H1 (cell line): Measurements from ENCODE around the gene MAP2K1. TPM values are rescaled to one million over a fixed set of nuclear protein-coding genes. Genes with fewer than 3 reads are reported as not detected.

ENCODE experiments used
- CTCF ChIA-PET: fragments of 300-600 bp; sonication (Branson Sonifier 250); formaldehyde crosslinking; loops from one replicate; lab custom pipeline; 2021; ENCODE audit not compliant: partially characterized antibody; lab: Charles Lee
- POLR2A ChIA-PET: fragments of 300-600 bp; sonication (Branson Sonifier 250); formaldehyde crosslinking; loops from one replicate; lab custom pipeline; 2021; ENCODE audit warnings: inconsistent platforms; ENCODE audit not compliant: partially characterized antibody; lab: Charles Lee
- DNase-seq, 2 experiments: peaks; one replicate each; pipeline versions ENCODE4 v3.0.0 to v3.0.0-alpha.2; 2010 to 2022; ENCODE audit warnings: low spot score in 2 of 2, low read depth in 1 of 2, mixed read lengths in 1 of 2
- FAIRE-seq: peaks from 2 replicates; lab custom pipeline; 2011; peaks lifted over from hg19 to GRCh38; lab: Jason Lieb, UNC
- H2AFZ ChIP-seq: 2 replicates; pipeline ENCODE4 v1.8.1; 2012; ENCODE audit warnings: low read length, inconsistent platforms
- H2AK5ac ChIP-seq: 2 replicates; pipeline ENCODE4 v1.6.1; 2013; ENCODE audit warnings: low read depth, low read length
- H2BK120ac ChIP-seq: replicated peaks from 2 replicates; pipeline ENCODE3; 2013; ENCODE audit warnings: low read depth, low read length, inconsistent platforms
- H2BK12ac ChIP-seq: 2 replicates; pipeline ENCODE4 v1.6.1; 2013; ENCODE audit warnings: low read depth, low read length
- H2BK15ac ChIP-seq: 2 replicates; pipeline ENCODE4 v1.6.1; 2013; ENCODE audit warnings: low read length
- H2BK20ac ChIP-seq: 2 replicates; pipeline ENCODE4 v1.6.1; 2013; ENCODE audit warnings: low read length
- H2BK5ac ChIP-seq: 2 replicates; pipeline ENCODE4 v1.6.1; 2013; ENCODE audit warnings: low read depth, low read length
- H3K14ac ChIP-seq: 2 replicates; pipeline ENCODE4 v1.6.1; 2013; ENCODE audit warnings: inconsistent platforms; ENCODE audit not compliant: insufficient read length
- H3K18ac ChIP-seq: 2 replicates; pipeline ENCODE4 v1.6.1; 2013; ENCODE audit warnings: low read length; ENCODE audit errors: extremely low read depth
- H3K23ac ChIP-seq: 2 replicates; pipeline ENCODE4 v1.6.1; 2013; ENCODE audit warnings: inconsistent platforms; ENCODE audit not compliant: insufficient read length
- H3K23me2 ChIP-seq: 2 replicates; pipeline ENCODE4 v1.6.1; 2013; ENCODE audit warnings: low read depth, low read length
- H3K27ac ChIP-seq: 2 replicates; pipeline ENCODE4 v1.6.1; 2011; ENCODE audit warnings: low read depth, low read length, inconsistent platforms
- H3K27me3 ChIP-seq, 4 experiments: replicated peaks in 1 of 4; 1 replicate in 1 of 4; 2 replicates in 3 of 4; pipeline versions ENCODE4 v1.6.1 to v1.8.1; 2011 to 2013; ENCODE audit warnings: low read length in 3 of 4, mild to moderate bottlenecking in 3 of 4, inconsistent platforms in 2 of 4, mixed read lengths in 2 of 4, moderate library complexity in 1 of 4; ENCODE audit not compliant: control insufficient read depth in 3 of 4, insufficient read depth in 3 of 4; ENCODE audit errors: extremely low read depth in 1 of 4
- H3K36me3 ChIP-seq, 4 experiments: 2 replicates each; pipeline versions ENCODE4 v1.6.1 to v1.8.1; 2011 to 2013; ENCODE audit warnings: mild to moderate bottlenecking in 4 of 4, low read length in 3 of 4, moderate library complexity in 2 of 4, control low read depth in 1 of 4, inconsistent platforms in 1 of 4; ENCODE audit not compliant: insufficient read depth in 4 of 4, control insufficient read depth in 2 of 4
- H3K4ac ChIP-seq: replicated peaks from 2 replicates; pipeline ENCODE3; 2013; ENCODE audit warnings: low read length, low read depth, mixed read lengths, inconsistent platforms; ENCODE audit not compliant: insufficient read length
- H3K4me1 ChIP-seq, 4 experiments: replicated peaks in 1 of 4; 1 replicate in 1 of 4; 2 replicates in 3 of 4; pipeline versions ENCODE4 v1.6.1 to v1.8.1; 2011 to 2013; ENCODE audit warnings: low read length in 3 of 4, inconsistent platforms in 2 of 4, mixed read lengths in 1 of 4; ENCODE audit not compliant: insufficient read depth in 4 of 4, control insufficient read depth in 3 of 4
- H3K4me2 ChIP-seq, 2 experiments: 2 replicates each; pipeline versions ENCODE4 v1.6.1 to v1.8.1; 2011 to 2013; ENCODE audit warnings: low read depth in 2 of 2, low read length in 2 of 2, control low read depth in 1 of 2, inconsistent platforms in 1 of 2, mild to moderate bottlenecking in 1 of 2; ENCODE audit not compliant: insufficient read depth in 1 of 2
- H3K4me3 ChIP-seq, 4 experiments: fragments of 200-600, 300-600 bp in 1 of 4; sonication (generic), shearing (Covaris generic), sonication (Bioruptor Twin) in 1 of 4; 2 replicates each; pipeline versions ENCODE4 v1.5.1 to v1.8.1; 2011 to 2016; ENCODE audit warnings: low read length in 4 of 4, low read depth in 3 of 4, control low read depth in 2 of 4, inconsistent platforms in 2 of 4, mild to moderate bottlenecking in 2 of 4, mixed read lengths in 1 of 4, moderate library complexity in 1 of 4; ENCODE audit not compliant: insufficient read depth in 2 of 4; ENCODE audit errors: extremely low read depth in 1 of 4
- H3K56ac ChIP-seq: replicated peaks from 2 replicates; pipeline ENCODE3; 2013; ENCODE audit warnings: low read depth, mild to moderate bottlenecking, mixed read lengths, low read length, inconsistent platforms; ENCODE audit not compliant: insufficient read length
- H3K79me1 ChIP-seq: 2 replicates; pipeline ENCODE4 v1.6.1; 2013; ENCODE audit warnings: low read depth, low read length, control low read depth
- H3K79me2 ChIP-seq, 2 experiments: 2 replicates each; pipeline versions ENCODE4 v1.6.1 to v1.8.1; 2012 to 2013; ENCODE audit warnings: low read length in 2 of 2, mild to moderate bottlenecking in 2 of 2, inconsistent platforms in 1 of 2; ENCODE audit not compliant: insufficient read depth in 2 of 2, control insufficient read depth in 1 of 2
- H3K9ac ChIP-seq, 4 experiments: replicated peaks in 1 of 4; 1 replicate in 1 of 4; 2 replicates in 3 of 4; pipeline versions ENCODE4 v1.6.1 to v1.8.1; 2011 to 2013; ENCODE audit warnings: low read depth in 3 of 4, low read length in 3 of 4, control low read depth in 2 of 4, mild to moderate bottlenecking in 2 of 4, moderate library complexity in 2 of 4, inconsistent platforms in 1 of 4; ENCODE audit errors: extremely low read depth in 1 of 4
- H3K9me3 ChIP-seq, 2 experiments: 2 replicates each; pipeline versions ENCODE4 v1.6.1 to v1.8.1; 2012 to 2013; ENCODE audit warnings: mild to moderate bottlenecking in 2 of 2, moderate library complexity in 2 of 2, control low read depth in 1 of 2, inconsistent platforms in 1 of 2, low read depth in 1 of 2, low read length in 1 of 2, mixed read lengths in 1 of 2; ENCODE audit not compliant: insufficient read depth in 2 of 2
- H4K20me1 ChIP-seq, 2 experiments: replicated peaks in 1 of 2; 2 replicates each; pipeline versions ENCODE3 to v1.8.1; 2011 to 2013; ENCODE audit warnings: inconsistent platforms in 2 of 2, low read length in 2 of 2, mild to moderate bottlenecking in 1 of 2; ENCODE audit not compliant: insufficient read depth in 2 of 2, control insufficient read depth in 1 of 2
- H4K5ac ChIP-seq: 2 replicates; pipeline ENCODE4 v1.6.1; 2013; ENCODE audit warnings: low read length, low read depth, mixed read lengths, inconsistent platforms; ENCODE audit not compliant: insufficient read length
- H4K8ac ChIP-seq: 2 replicates; pipeline ENCODE4 v1.8.0; 2013; ENCODE audit warnings: mild to moderate bottlenecking, moderate library complexity, low read length, inconsistent platforms; ENCODE audit not compliant: insufficient read depth; ENCODE audit errors: extremely low read depth
- H4K91ac ChIP-seq: replicated peaks from 2 replicates; pipeline ENCODE3; 2013; ENCODE audit warnings: low read length, mixed read lengths, inconsistent platforms; ENCODE audit not compliant: insufficient read length
- ASH2L ChIP-seq: fragments of 200-600, 300-600 bp; sonication (generic); IDR thresholded peaks from one replicate; pipeline ENCODE4 v1.7.1; 2017; ENCODE audit warnings: low read length
- BRCA1 ChIP-seq: IDR thresholded peaks from 2 replicates; pipeline ENCODE4 v1.6.1; 2012; ENCODE audit warnings: low read depth, low read length, improper control_type of control experiment
- CBX5 ChIP-seq: fragments of 300-800, 300-1000 bp; sonication (generic); IDR thresholded peaks from 2 replicates; pipeline ENCODE4 v1.7.1; 2016; ENCODE audit warnings: antibody characterized with exemption, low read length, low read depth
- KDM1A ChIP-seq: fragments of 200-600, 300-600 bp; sonication (generic); IDR thresholded peaks from 2 replicates; pipeline ENCODE4 v1.7.1; 2016; ENCODE audit warnings: mild to moderate bottlenecking, low read length, borderline replicate concordance
- NANOG ChIP-seq: IDR thresholded peaks from 2 replicates; pipeline ENCODE4 v1.6.1; 2011; ENCODE audit warnings: low read length, low read depth, mild to moderate bottlenecking, inconsistent platforms; ENCODE audit not compliant: insufficient read depth, poor library complexity, severe bottlenecking
- POLR2A ChIP-seq, 2 experiments: IDR thresholded peaks; 1 replicate in 1 of 2; 2 replicates in 1 of 2; pipeline ENCODE4 v1.6.1; 2011; ENCODE audit warnings: low read depth in 2 of 2, low read length in 2 of 2, mild to moderate bottlenecking in 2 of 2; ENCODE audit errors: control extremely low read depth in 1 of 2
- RBBP5 ChIP-seq: IDR thresholded peaks from 2 replicates; pipeline ENCODE4 v1.7.1; 2012; ENCODE audit warnings: low read depth, mild to moderate bottlenecking, inconsistent platforms, low read length, moderate library complexity, borderline replicate concordance
- SAP30 ChIP-seq: fragments of 300-600 bp; sonication (generic); IDR thresholded peaks from 2 replicates; pipeline ENCODE4 v1.7.1; 2012; ENCODE audit warnings: low read length, moderate library complexity, mild to moderate bottlenecking, inconsistent platforms; ENCODE audit not compliant: insufficient read depth, insufficient replicate concordance
- SIN3A ChIP-seq, 2 experiments: IDR thresholded peaks in 1 of 2; conservative IDR thresholded peaks in 1 of 2; 2 replicates each; pipeline ENCODE4 v1.6.1; 2011 to 2012; ENCODE audit warnings: low read length in 2 of 2, improper control_type of control experiment in 1 of 2, low read depth in 1 of 2, mild to moderate bottlenecking in 1 of 2
- SP2 ChIP-seq: IDR thresholded peaks from 2 replicates; pipeline ENCODE4 v1.6.1; 2012; ENCODE audit warnings: mild to moderate bottlenecking, low read length, inconsistent platforms
- SUZ12 ChIP-seq: fragments of 200-600 bp; sonication (generic); IDR thresholded peaks from 2 replicates; pipeline ENCODE4 v1.6.1; 2012; ENCODE audit warnings: mild to moderate bottlenecking, inconsistent platforms, low read length, moderate library complexity, mixed read lengths
- WGBS, 2 experiments: shearing (Covaris generic) in 1 of 2; methylation state at CpG; one replicate each; pipeline versions ENCODE4 v1.1.6 to v1.1.7; 2013 to 2015; ENCODE audit warnings: low lambda C conversion rate in 2 of 2, mixed read lengths in 2 of 2, inconsistent platforms in 1 of 2, low coverage in 1 of 2, missing lambda C conversion rate in 1 of 2; ENCODE audit not compliant: insufficient replicate concordance in 2 of 2, insufficient coverage in 1 of 2, insufficient read length in 1 of 2; ENCODE audit errors: extremely low coverage in 1 of 2, missing lambda C conversion rate in 1 of 2; 5-methylcytosine and 5-hydroxymethylcytosine counted together
- polyA plus RNA-seq, 7 experiments: library from polyadenylated mRNA; depleted of rRNA in 3 of 7; stranded (reverse) in 5 of 7; unstranded in 2 of 7; fragments of >200 nt in 5 of 7; fragments of 200-250 nt in 2 of 7; gene quantifications; 1 replicate in 5 of 7; 2 replicates in 1 of 7; 4 replicates in 1 of 7; pipeline versions ENCODE4 v1.2.1 to v1.2.3, GENCODE V29; 2011 to 2013; ENCODE audit warnings: missing spikeins in 2 of 7, mixed read lengths in 2 of 7
- total RNA-seq: library from RNA; stranded (reverse); fragmentation: NEBNext Ultra II Directional; extraction: Animal tissue kit (Norgen Biotek cat#: 25700); gene quantifications from 2 replicates; pipeline ENCODE4 v1.2.1, GENCODE V29; 2021

MAP2K1 gene
- total and polyA plus RNA-seq, 2 of the 8 experiments (the other 6 are each of a cell fraction or from before 2014, with no cell fraction given), result 54.7 to 78.2 TPM

- TF ChIP-seq NANOG (no peak), SUZ12 (no peak), SP2 (no peak), BRCA1 (no peak), ASH2L (no peak), KDM1A (no peak), RBBP5 (no peak), POLR2A (IDR thresholded peaks at IDR 0.05; ENCODE audit: control extremely low read depth in 1 of 2, low read depth in 2 of 2, low read length in 2 of 2) (no peak), SIN3A (conservative IDR thresholded peaks at IDR 0.05 in 1 of 2, IDR thresholded peaks at IDR 0.05 in 1 of 2; ENCODE audit: low read depth in 1 of 2, low read length in 2 of 2) (no peak), SAP30 (no peak), CBX5 (no peak)
- Histone ChIP-seq H4K20me1 (peaks cover 0 to 4% of the 10 kb centered on the region in 2 experiments), H2BK120ac (no peak overlapping the region), H3K4ac (no peak overlapping the region), H3K79me2 (no peaks in the 10 kb centered on the region), H3K27me3 (no peaks in the 10 kb centered on the region), H3K9ac (no peak overlapping the region), H3K18ac (no peak overlapping the region), H2BK5ac (no peak overlapping the region), H2AK5ac (no peak overlapping the region), H2BK20ac (no peak overlapping the region), H3K4me3 (no peak overlapping the region), H4K8ac (no peak overlapping the region), H3K27ac (no peak overlapping the region), H4K91ac (no peak overlapping the region), H3K4me1 (peaks cover 2 to 10% (median 5%) of the 10 kb centered on the region in 4 experiments; a peak in 6 of 7 replicates), H3K9me3 (0 out of 4 replicates have a peak, but pooled peaks cover 0 to 5% of the 10 kb centered on the region in 2 experiments), H3K36me3 (peaks cover 0 to 2% (median 1%) of the 10 kb centered on the region in 4 experiments; a peak in 4 of 8 replicates), H2AFZ (no peak overlapping the region), H3K4me2 (no peak overlapping the region), H3K23me2 (no peaks in the 10 kb centered on the region), H2BK12ac (no peak overlapping the region), H2BK15ac (no peak overlapping the region), H3K14ac (no peak overlapping the region), H3K23ac (no peak overlapping the region), H3K56ac (no peak overlapping the region), H4K5ac (no peak overlapping the region), H3K79me1 (peaks cover 2% of the 10 kb centered on the region; the same call in 1 of the 2 replicates)
- FAIRE-seq (no peak), DNase-seq (no peak)
- 97% methylated on average over 2 of the region's 2 CpGs; no CpG with 5 or more reads in 1 of the 2 experiments for WGBS, 2 experiments
- POLR2A ChIA-PET, result interaction anchor here (3.7 kb wide), 1 partner anchor 36 kb away, joined by 9 read pairs; the partner anchor contains the start of gene SNAPC5
- CTCF ChIA-PET, result interaction anchor here (0.9 to 1.3 kb wide), 4 partner anchors 21 to 159 kb away, joined by 3 to 4 read pairs (median 3); no protein-coding TSS in a partner anchor
These were observed 75.2 kb downstream of the MAP2K1 start for GRCh38 chr15:66461917-66462316.
